ENCODE measurements around the gene SST. TPM values are rescaled to one million over a fixed set of nuclear protein-coding genes. Genes with fewer than 3 reads are reported as not detected.
A peak's percentile ranks its signal among the peaks of the same experiment; 100 is the strongest.

The SST gene
- total RNA-seq, 4 donors from 2014 or later: not detected

DNA sequence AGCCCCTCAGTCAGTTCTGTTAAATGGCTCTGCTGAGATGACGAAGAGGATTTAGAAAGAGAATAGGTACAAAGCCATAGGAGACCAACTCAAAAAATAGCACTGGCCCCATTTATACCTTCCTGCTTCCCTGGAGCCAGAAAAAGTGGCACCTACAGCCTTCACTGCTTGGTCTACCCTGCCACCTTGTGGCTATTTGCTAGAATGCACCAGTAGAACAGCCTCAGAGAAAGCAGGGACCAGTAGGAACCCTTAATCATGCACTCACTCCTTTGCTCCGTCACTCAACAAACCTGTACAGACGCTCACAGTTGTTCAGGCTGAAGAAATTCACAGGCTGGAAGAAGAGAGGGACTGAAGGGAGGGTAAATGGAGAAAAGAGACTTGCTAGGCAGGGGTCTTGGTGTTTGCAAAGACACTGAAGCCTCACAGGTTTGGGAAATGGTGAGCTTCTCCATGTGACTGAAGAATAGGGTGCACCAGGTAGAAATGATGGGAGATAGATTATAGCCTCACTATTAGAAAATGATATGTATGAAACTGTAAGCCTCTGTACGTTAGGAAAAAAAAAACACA, 44.3 kb upstream of the SST start:
- Histone ChIP-seq H3K4me3 (no peak overlapping the region), H3K4me1 (peaks cover 0 to 12% (median 7%) of the 10 kb centered on the region in 3 donors), H3K9me3 (no peaks in the 10 kb centered on the region), H3K36me3 (no peaks in the 10 kb centered on the region), H3K27me3 (no peaks in the 10 kb centered on the region), H3K27ac (no peak overlapping the region)
- DNase-seq: no peak
- intact Hi-C loops (cut with DNase I): no loop called here
- TF ChIP-seq POLR2A (IDR thresholded peaks at IDR 0.05): no peak
- TF ChIP-seq, protein P1, sequence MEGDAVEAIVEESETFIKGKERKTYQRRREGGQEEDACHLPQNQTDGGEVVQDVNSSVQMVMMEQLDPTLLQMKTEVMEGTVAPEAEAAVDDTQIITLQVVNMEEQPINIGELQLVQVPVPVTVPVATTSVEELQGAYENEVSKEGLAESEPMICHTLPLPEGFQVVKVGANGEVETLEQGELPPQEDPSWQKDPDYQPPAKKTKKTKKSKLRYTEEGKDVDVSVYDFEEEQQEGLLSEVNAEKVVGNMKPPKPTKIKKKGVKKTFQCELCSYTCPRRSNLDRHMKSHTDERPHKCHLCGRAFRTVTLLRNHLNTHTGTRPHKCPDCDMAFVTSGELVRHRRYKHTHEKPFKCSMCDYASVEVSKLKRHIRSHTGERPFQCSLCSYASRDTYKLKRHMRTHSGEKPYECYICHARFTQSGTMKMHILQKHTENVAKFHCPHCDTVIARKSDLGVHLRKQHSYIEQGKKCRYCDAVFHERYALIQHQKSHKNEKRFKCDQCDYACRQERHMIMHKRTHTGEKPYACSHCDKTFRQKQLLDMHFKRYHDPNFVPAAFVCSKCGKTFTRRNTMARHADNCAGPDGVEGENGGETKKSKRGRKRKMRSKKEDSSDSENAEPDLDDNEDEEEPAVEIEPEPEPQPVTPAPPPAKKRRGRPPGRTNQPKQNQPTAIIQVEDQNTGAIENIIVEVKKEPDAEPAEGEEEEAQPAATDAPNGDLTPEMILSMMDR (IDR thresholded peaks at IDR 0.05): peak; percentile 79 to 96 (median 92)
- WGBS, 2 donors: 4 to 18% methylated on average over 4 of the region's 4 CpGs

DNA sequence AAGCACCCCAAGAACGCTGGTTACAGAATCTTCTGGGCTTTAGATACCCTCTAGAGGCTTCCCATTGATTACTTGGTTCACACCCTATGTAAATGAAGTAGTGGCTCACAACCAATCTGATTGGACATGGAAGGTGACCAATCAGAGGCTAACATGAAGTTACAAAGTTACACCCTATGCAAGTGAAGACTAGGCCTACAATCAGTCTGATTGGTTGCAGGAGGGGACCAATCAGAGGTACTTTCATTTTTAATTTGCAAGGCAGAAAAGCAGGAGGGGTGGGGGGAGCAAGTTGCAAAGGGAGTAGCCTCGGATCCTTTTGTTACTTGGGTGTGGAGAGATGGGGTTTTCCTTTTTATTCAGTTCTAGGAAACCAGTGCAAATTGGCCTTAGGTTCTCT, 43.3 kb upstream of the SST start:
- no peak overlapping the region for H3K4me3 ChIP-seq
- no peaks in the 10 kb centered on the region for H3K36me3 ChIP-seq
- TF ChIP-seq POLR2A (IDR thresholded peaks at IDR 0.05): no peak
- TF ChIP-seq, protein P1 (IDR thresholded peaks at IDR 0.05): no peak
- intact Hi-C loops (cut with DNase I): no loop called here
- DNase-seq: no peak
- H3K27ac ChIP-seq: no peak overlapping the region
- no peaks in the 10 kb centered on the region for H3K9me3 ChIP-seq
- 63 to 75% methylated on average over 2 of the region's 2 CpGs for WGBS, 2 donors
- peaks cover 0 to 12% (median 7%) of the 10 kb centered on the region in 3 donors for H3K4me1 ChIP-seq
- H3K27me3 ChIP-seq: no peaks in the 10 kb centered on the region

DNA sequence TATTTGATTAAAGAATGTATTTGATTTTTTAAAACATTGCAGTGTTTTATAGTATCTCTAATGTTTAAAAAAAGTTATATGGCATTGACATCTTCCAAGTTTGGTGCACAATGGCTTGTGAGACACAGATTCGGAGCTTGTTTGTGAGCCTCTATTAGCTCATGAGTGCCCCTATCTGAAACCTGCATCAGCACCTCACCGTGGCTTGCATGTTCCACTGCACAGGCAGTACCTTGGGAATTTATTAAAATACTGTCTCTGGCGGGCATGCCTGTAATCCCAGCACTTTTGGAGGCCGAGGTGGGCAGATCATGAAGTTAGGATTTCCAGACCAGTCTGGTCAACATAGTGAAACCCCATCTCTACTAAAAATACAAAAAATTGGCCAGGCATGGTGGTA, 39.0 kb upstream of the SST start:
- no peaks in the 10 kb centered on the region for H3K36me3 ChIP-seq
- no peak overlapping the region for H3K4me3 ChIP-seq
- WGBS, 2 donors: 70 to 85% methylated on average over 4 of the region's 4 CpGs
- DNase-seq: no peak
- H3K4me1 ChIP-seq: peaks cover 0 to 7% (median 7%) of the 10 kb centered on the region in 3 donors
- no peaks in the 10 kb centered on the region for H3K9me3 ChIP-seq
- H3K27me3 ChIP-seq: no peaks in the 10 kb centered on the region
- no peak overlapping the region for H3K27ac ChIP-seq
- intact Hi-C loops (cut with DNase I): no loop called here
- TF ChIP-seq, protein P1 (IDR thresholded peaks at IDR 0.05): no peak
- no peak for TF ChIP-seq POLR2A (IDR thresholded peaks at IDR 0.05)

DNA sequence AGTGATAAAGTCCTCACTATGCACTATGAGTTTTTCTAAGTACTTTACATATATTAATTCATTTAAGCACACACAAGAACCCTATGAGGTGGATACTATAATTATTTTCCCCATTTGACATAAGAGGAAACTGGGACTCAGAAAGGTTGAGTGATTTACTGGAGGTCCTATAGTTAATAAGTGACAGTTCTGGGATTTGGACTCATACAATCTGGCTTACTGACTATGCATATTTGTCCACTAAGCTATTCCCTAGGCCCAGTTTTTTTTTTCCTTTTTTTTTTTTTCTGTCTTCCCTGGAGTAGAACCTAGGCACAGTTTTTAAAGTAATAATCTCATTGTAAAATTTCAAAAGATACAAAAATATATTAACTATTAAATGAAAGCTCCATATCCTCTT, 38.5 kb upstream of the SST start:
- Histone ChIP-seq H3K9me3 (no peaks in the 10 kb centered on the region), H3K4me1 (peaks cover 0 to 4% (median 2%) of the 10 kb centered on the region in 3 donors), H3K4me3 (no peak overlapping the region), H3K27ac (no peak overlapping the region), H3K36me3 (no peaks in the 10 kb centered on the region), H3K27me3 (no peaks in the 10 kb centered on the region)
- no peak for DNase-seq
- TF ChIP-seq, protein P1 (IDR thresholded peaks at IDR 0.05): no peak
- no peak for TF ChIP-seq POLR2A (IDR thresholded peaks at IDR 0.05)
- intact Hi-C loops (cut with DNase I): no loop called here

DNA sequence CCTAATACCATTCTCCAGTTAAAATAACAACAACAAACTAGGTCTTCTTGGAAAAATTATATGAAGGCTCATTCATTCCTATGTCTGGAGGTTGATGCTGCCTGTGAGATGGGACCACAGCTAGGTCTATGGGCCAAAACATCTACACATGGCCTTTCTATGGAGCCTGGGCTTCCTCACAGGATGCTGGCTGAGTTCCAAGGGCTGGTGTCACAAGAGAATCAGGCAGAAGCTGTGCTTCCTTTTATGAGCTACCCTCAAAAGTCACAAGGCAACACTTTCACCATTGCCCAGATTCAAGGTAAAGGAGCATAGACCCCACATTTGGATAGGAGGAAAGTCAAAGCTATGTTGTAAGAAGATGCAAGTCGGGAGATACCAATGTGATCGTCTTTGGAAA, 36.8 kb upstream of the SST start:
- H3K4me3 ChIP-seq: no peak overlapping the region
- H3K9me3 ChIP-seq: no peaks in the 10 kb centered on the region
- no peak for TF ChIP-seq POLR2A (IDR thresholded peaks at IDR 0.05)
- TF ChIP-seq, protein P1 (IDR thresholded peaks at IDR 0.05): no peak
- no peaks in the 10 kb centered on the region for H3K36me3 ChIP-seq
- no peaks in the 10 kb centered on the region for H3K27me3 ChIP-seq
- WGBS, 2 donors: 81 to 100% methylated on average over 2 of the region's 2 CpGs
- H3K27ac ChIP-seq: no peak overlapping the region
- DNase-seq: no peak
- intact Hi-C loops (cut with DNase I): no loop called here
- no peaks in the 10 kb centered on the region for H3K4me1 ChIP-seq

All from esophagus squamous epithelium (tissue), 5 donors.